Activated CD8-positive, alpha-beta T cell treated with anti-CD3 and anti-CD28 coated beads for 36 hours (primary cell): ENCODE data around the gene ACTBL2. TPM values are rescaled to one million over a fixed set of nuclear protein-coding genes. Genes with fewer than 3 reads are reported as not detected.

Experiments used
- ATAC-seq: fragments of 200-7000 bp; cut with Tn5 transposase; one replicate; pipeline ENCODE4 v1.10.0; 2021; ENCODE audit warnings: mild to moderate bottlenecking, moderate library complexity
- CTCF ChIA-PET: fragments of 350-600 bp; sonication (Branson Sonifier 250); formaldehyde crosslinking; loops from one replicate; lab custom pipeline; 2021; ENCODE audit warnings: antibody characterized with exemption; lab: Charles Lee
- POLR2A ChIA-PET: fragments of 350-600 bp; sonication (Branson Sonifier 250); formaldehyde crosslinking; loops from one replicate; lab custom pipeline; 2021; ENCODE audit warnings: antibody characterized with exemption; lab: Charles Lee
- DNase-seq: peaks from one replicate; pipeline ENCODE4 v3.0.0-alpha.2; 2020
- H3K27ac Mint-ChIP-seq: one replicate; pipeline ENCODE4 v1.8.0; 2021; ENCODE audit warnings: mild to moderate bottlenecking, mixed read lengths
- H3K27me3 Mint-ChIP-seq: one replicate; pipeline ENCODE4 v1.8.0; 2021; ENCODE audit warnings: mixed read lengths
- H3K36me3 Mint-ChIP-seq: one replicate; pipeline ENCODE4 v1.8.0; 2021; ENCODE audit warnings: low read depth, mixed read lengths
- H3K4me1 Mint-ChIP-seq: one replicate; pipeline ENCODE4 v1.8.0; 2021; ENCODE audit warnings: low read depth, mixed read lengths
- H3K4me3 Mint-ChIP-seq: one replicate; pipeline ENCODE4 v1.8.0; 2021; ENCODE audit warnings: mild to moderate bottlenecking, moderate library complexity, mixed read lengths
- H3K9me3 Mint-ChIP-seq: one replicate; pipeline ENCODE4 v1.8.0; 2021; ENCODE audit warnings: mixed read lengths
- intact Hi-C: fragments of 100-400 bp; cut with micrococcal nuclease; formaldehyde crosslinking; loops from one replicate; pipeline ENCODE4 v1.10.0; 2022
- total RNA-seq, 2 experiments: library from RNA; stranded (reverse); gene quantifications; one replicate each; pipeline ENCODE4 v1.2.3, GENCODE V29; 2021
- TF ChIP-seq, protein P1 (sequence below): fragments of 200-600 bp; IDR thresholded peaks from one replicate; pipeline ENCODE4 v1.8.0; 2022; ENCODE audit warnings: antibody characterized with exemption, mild to moderate bottlenecking

Gene ACTBL2
- total RNA-seq, 2 experiments from 2014 or later: not detected

- POLR2A ChIA-PET: no interaction called here
- DNase-seq (no peak), ATAC-seq (no peak)
- Mint-ChIP-seq H3K4me1 (no peaks in the 10 kb centered on the region), H3K9me3 (no peaks in the 10 kb centered on the region), H3K27me3 (no peaks in the 10 kb centered on the region), H3K27ac (no peak overlapping the region), H3K36me3 (no peaks in the 10 kb centered on the region), H3K4me3 (no peak overlapping the region)
- intact Hi-C loops: no loop called here
- CTCF ChIA-PET: interaction anchor here (1.2 kb wide), 1 partner anchor 9 kb away, joined by 4 read pairs; no protein-coding TSS in a partner anchor
- TF ChIP-seq, protein P1, sequence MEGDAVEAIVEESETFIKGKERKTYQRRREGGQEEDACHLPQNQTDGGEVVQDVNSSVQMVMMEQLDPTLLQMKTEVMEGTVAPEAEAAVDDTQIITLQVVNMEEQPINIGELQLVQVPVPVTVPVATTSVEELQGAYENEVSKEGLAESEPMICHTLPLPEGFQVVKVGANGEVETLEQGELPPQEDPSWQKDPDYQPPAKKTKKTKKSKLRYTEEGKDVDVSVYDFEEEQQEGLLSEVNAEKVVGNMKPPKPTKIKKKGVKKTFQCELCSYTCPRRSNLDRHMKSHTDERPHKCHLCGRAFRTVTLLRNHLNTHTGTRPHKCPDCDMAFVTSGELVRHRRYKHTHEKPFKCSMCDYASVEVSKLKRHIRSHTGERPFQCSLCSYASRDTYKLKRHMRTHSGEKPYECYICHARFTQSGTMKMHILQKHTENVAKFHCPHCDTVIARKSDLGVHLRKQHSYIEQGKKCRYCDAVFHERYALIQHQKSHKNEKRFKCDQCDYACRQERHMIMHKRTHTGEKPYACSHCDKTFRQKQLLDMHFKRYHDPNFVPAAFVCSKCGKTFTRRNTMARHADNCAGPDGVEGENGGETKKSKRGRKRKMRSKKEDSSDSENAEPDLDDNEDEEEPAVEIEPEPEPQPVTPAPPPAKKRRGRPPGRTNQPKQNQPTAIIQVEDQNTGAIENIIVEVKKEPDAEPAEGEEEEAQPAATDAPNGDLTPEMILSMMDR: no peak
Measured at GRCh38 chr5:57486027-57486602, 3.5 kb upstream of the ACTBL2 start.

GRCh38 chr5:57478826-57479225, 3.8 kb downstream of the ACTBL2 start:
- DNase-seq (no peak), ATAC-seq (no peak)
- H3K4me1 Mint-ChIP-seq: no peaks in the 10 kb centered on the region
- no peaks in the 10 kb centered on the region for H3K36me3 Mint-ChIP-seq
- TF ChIP-seq, protein P1: no peak
- H3K4me3 Mint-ChIP-seq: no peak overlapping the region
- peaks cover 2% of the 10 kb centered on the region for H3K27me3 Mint-ChIP-seq
- H3K27ac Mint-ChIP-seq: no peak overlapping the region
- no peaks in the 10 kb centered on the region for H3K9me3 Mint-ChIP-seq
- POLR2A ChIA-PET: no interaction called here
- intact Hi-C loops: no loop called here
- CTCF ChIA-PET: interaction anchor here (0.6 kb wide), 2 partner anchors 55 to 301 kb away, joined by 3 to 4 read pairs; no protein-coding TSS in a partner anchor

DNA sequence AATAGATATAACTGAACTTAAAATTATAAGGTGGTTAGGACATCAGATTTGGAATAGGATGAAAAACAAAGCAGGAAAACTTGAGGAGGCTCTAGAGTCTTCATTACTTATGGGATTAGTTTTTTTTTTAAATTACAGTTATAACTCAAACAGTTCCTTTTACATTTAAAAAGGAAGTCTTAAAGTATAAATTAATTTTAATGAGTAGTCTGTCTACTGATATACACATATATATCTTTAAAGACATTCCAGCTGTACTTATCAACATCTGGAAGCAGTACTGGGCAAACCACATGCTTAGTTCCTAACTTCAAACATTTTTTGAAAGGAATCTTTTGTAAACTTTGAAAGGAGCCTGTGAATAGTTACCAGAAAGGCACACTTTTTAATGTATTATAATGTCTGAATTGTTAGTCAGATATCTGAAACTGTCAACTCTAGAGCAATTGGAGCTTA, 6.0 kb downstream of the ACTBL2 start:
- CTCF ChIA-PET: interaction anchor here (0.6 kb wide), 1 partner anchor 567 kb away, joined by 3 read pairs; no protein-coding TSS in a partner anchor
- POLR2A ChIA-PET: no interaction called here
- H3K27ac Mint-ChIP-seq: no peak overlapping the region
- no peaks in the 10 kb centered on the region for H3K4me1 Mint-ChIP-seq
- DNase-seq (no peak), ATAC-seq (no peak)
- no peaks in the 10 kb centered on the region for H3K9me3 Mint-ChIP-seq
- H3K4me3 Mint-ChIP-seq: no peak overlapping the region
- peaks cover 2% of the 10 kb centered on the region for H3K27me3 Mint-ChIP-seq
- H3K36me3 Mint-ChIP-seq: no peaks in the 10 kb centered on the region
- intact Hi-C loops: no loop called here
- TF ChIP-seq, protein P1: no peak

DNA sequence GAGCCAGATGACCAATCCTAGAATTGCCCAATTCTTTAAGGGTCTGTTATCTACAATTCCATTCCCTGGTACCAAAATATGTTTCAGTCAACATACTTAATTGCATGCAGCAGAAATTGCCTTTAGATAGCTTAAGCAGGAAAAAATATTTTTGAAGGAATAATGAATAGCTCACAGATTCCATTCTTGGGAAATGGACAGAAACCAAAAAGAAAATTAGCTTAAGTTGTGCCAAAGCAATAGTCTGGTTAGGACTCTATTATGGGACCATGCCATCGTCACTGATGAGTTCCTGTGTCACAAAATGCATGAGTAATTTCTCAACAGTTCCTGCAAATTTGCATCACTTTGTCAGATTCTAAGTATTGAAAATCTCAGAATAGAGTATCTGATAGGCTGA, 12.3 kb downstream of the ACTBL2 start:
- Mint-ChIP-seq H3K9me3 (peaks cover 2% of the 10 kb centered on the region), H3K4me3 (no peak overlapping the region), H3K27ac (no peak overlapping the region), H3K4me1 (no peaks in the 10 kb centered on the region), H3K36me3 (no peaks in the 10 kb centered on the region), H3K27me3 (peaks cover 2% of the 10 kb centered on the region)
- ATAC-seq: no peak
- intact Hi-C loops: no loop called here
- POLR2A ChIA-PET: no interaction called here
- TF ChIP-seq, protein P1: no peak
- CTCF ChIA-PET: interaction anchor here (1.1 to 1.9 kb wide), 2 partner anchors 28 to 990 kb away, joined by 3 to 7 read pairs; no protein-coding TSS in a partner anchor
- DNase-seq: no peak

DNA sequence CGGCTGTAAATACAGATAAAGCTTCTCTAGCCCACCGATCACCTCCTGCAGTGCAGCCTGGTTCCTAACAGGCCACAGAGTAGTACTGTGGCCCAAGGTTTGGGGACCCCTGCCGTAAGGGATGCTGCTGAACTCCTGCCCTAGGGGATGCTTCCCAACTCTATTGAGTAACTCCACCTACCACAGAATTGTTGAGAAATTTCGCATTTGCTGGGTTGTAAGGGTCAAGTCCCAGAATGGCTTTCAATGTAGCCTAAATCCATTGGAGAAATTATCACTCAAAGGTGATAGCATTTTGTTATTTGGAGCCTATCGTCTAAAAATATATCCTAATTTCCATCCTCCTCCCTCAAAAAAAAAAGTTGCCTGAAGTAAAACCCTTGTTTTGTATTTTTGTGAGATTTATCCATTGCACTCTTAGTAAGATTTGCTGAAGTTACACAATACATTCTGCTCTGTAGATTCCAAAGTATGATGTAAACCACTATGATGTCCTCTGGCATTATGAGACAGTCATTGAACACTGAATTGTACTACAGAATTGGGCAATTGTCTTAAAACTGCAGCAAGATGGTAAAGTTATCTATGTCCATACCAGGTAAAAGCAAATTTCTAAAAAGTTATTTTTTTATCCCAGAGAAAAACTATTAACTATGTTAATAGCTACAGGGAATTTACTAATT, 14.0 kb downstream of the ACTBL2 start:
- no peaks in the 10 kb centered on the region for H3K4me1 Mint-ChIP-seq
- no peak overlapping the region for H3K27ac Mint-ChIP-seq
- H3K4me3 Mint-ChIP-seq: no peak overlapping the region
- DNase-seq: no peak
- peaks cover 2% of the 10 kb centered on the region for H3K9me3 Mint-ChIP-seq
- peaks cover 2% of the 10 kb centered on the region for H3K27me3 Mint-ChIP-seq
- no peak for ATAC-seq
- no peaks in the 10 kb centered on the region for H3K36me3 Mint-ChIP-seq
- TF ChIP-seq, protein P1: no peak
- POLR2A ChIA-PET: no interaction called here
- CTCF ChIA-PET: interaction anchor here (1.2 to 1.9 kb wide), 2 partner anchors 15 to 171 kb away, joined by 3 to 4 read pairs; no protein-coding TSS in a partner anchor
- intact Hi-C loops: no loop called here
